Measurements from ENCODE around the gene OTUD1.

Gene OTUD1

GRCh38 chr10:23432166-23432565 lies 6.7 kb upstream of the OTUD1 start:
- DNase-seq, result no peak

- no peak for DNase-seq
These were observed 6.2 kb upstream of the OTUD1 start for GRCh38 chr10:23432639-23433038.

- no peak for DNase-seq
These were observed 5.2 kb upstream of the OTUD1 start for GRCh38 chr10:23433701-23434100.

- no peak for DNase-seq
These were observed 3.5 kb upstream of the OTUD1 start for GRCh38 chr10:23435378-23435777.

- no peak for DNase-seq
These were observed 1.9 kb upstream of the OTUD1 start for GRCh38 chr10:23436983-23437382.

GRCh38 chr10:23437963-23438546 lies 820 bp upstream of the OTUD1 start:
- no peak for DNase-seq

GRCh38 chr10:23439452-23439960 lies 631 bp downstream of the OTUD1 start:
- DNase-seq, result no peak

GRCh38 chr10:23439961-23440889 lies 1.4 kb downstream of the OTUD1 start:
- no peak for DNase-seq

GRCh38 chr10:23441251-23441650 lies 2.4 kb downstream of the OTUD1 start:
- DNase-seq, result no peak

- no peak for DNase-seq
These were observed 4.1 kb downstream of the OTUD1 start for GRCh38 chr10:23442936-23443335.

GRCh38 chr10:23445591-23445990 lies 6.7 kb downstream of the OTUD1 start:
- DNase-seq, result no peak

GRCh38 chr10:23448323-23448722 lies 9.4 kb downstream of the OTUD1 start:
- no peak for DNase-seq

- DNase-seq, result no peak
These were observed 10.1 kb downstream of the OTUD1 start for GRCh38 chr10:23448802-23449570.

GRCh38 chr10:23452033-23452655 lies 13.3 kb downstream of the OTUD1 start:
- no peak for DNase-seq

- DNase-seq, result peak; percentile 20
These were observed 14.6 kb downstream of the OTUD1 start for GRCh38 chr10:23453465-23453864.

GRCh38 chr10:23457632-23458417 lies 18.9 kb downstream of the OTUD1 start:
- no peak for DNase-seq

GRCh38 chr10:23459308-23459939 lies 20.5 kb downstream of the OTUD1 start:
- no peak for DNase-seq

GRCh38 chr10:23461557-23461956 lies 22.7 kb downstream of the OTUD1 start:
- no peak for DNase-seq

- no peak for DNase-seq
These were observed 28.1 kb downstream of the OTUD1 start for GRCh38 chr10:23467012-23467411.

GRCh38 chr10:23467548-23467947 lies 28.7 kb downstream of the OTUD1 start:
- DNase-seq, result no peak

GRCh38 chr10:23469596-23470237 lies 30.8 kb downstream of the OTUD1 start:
- DNase-seq, result no peak
